IMR-90 (cell line): Measurements from ENCODE around the gene TENM4.

ENCODE experiments used
- CTCF ChIP-seq: conservative IDR thresholded peaks from 2 replicates; pipeline ENCODE4 v1.5.1; 2012; ENCODE audit warnings: mild to moderate bottlenecking, low read depth, low read length, improper control_type of control experiment
- POLR2A ChIP-seq: IDR thresholded peaks from 2 replicates; pipeline ENCODE4 v1.6.1; 2012; ENCODE audit warnings: mild to moderate bottlenecking, low read depth, low read length

- TF ChIP-seq CTCF, result no peak
- TF ChIP-seq POLR2A, result no peak
Observed at GRCh38 chr11:79018371-79018849, 422.4 kb downstream of the TENM4 start.
